ENCODE results near the gene ANO10. TPM values are rescaled to one million over a fixed set of nuclear protein-coding genes. Genes with fewer than 3 reads are reported as not detected.
"Not testable (repeated sequence)": the region's sequence is repeated elsewhere in the genome, so short reads cannot be mapped to it uniquely, and the experiment has no call there.

ANO10 gene
- total RNA-seq, 2 donors from 2014 or later = 83.8 to 112 TPM

DNA sequence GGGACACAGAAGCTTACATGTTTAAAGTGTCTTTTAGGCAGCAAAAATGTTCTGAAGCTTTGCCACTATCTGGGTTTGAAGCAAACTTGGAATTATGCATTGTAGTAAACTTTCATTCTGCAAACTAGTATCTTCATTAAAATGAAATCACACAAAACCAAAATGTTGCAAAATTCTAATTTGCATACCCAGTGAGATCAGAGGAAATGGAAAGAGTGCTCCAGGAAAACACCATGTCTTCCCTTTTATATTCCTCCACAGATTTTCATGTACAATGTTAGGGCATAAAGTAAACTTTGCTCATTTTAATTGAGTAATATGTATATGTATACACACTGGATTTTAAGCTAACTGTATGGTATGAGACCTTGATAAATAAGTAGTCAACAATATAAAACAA is 23.9 kb downstream of the ANO10 start:
- DNase-seq = no peak
- Mint-ChIP-seq H3K9me3 (peaks cover 45% of the 10 kb centered on the region), H3K36me3 (ENCODE audit: low read depth) (peaks cover 68% of the 10 kb centered on the region), H3K4me1 (no peaks in the 10 kb centered on the region), H3K27ac (no peak overlapping the region), H3K27me3 (ENCODE audit: insufficient read depth) (no peaks in the 10 kb centered on the region), H3K4me3 (no peak overlapping the region)
- Histone ChIP-seq H3K4me1 (ENCODE audit: control insufficient read depth, insufficient read depth, low read length) (no peaks in the 10 kb centered on the region), H3K36me3 (ENCODE audit: control insufficient read depth, insufficient read depth, low read length) (peaks cover 28% of the 10 kb centered on the region), H3K27ac (ENCODE audit: low read depth, low read length) (no peak overlapping the region), H3K4me3 (ENCODE audit: low read length) (no peak overlapping the region), H3K9ac (ENCODE audit: extremely low read depth, low read length, poor library complexity, severe bottlenecking) (no peak overlapping the region), H3K9me3 (ENCODE audit: control insufficient read depth, low read length) (peaks cover 7% of the 10 kb centered on the region), H3K27me3 (ENCODE audit: control insufficient read depth, insufficient read depth, low read length, poor library complexity, severe bottlenecking) (no peaks in the 10 kb centered on the region)
- TF ChIP-seq, protein P1, sequence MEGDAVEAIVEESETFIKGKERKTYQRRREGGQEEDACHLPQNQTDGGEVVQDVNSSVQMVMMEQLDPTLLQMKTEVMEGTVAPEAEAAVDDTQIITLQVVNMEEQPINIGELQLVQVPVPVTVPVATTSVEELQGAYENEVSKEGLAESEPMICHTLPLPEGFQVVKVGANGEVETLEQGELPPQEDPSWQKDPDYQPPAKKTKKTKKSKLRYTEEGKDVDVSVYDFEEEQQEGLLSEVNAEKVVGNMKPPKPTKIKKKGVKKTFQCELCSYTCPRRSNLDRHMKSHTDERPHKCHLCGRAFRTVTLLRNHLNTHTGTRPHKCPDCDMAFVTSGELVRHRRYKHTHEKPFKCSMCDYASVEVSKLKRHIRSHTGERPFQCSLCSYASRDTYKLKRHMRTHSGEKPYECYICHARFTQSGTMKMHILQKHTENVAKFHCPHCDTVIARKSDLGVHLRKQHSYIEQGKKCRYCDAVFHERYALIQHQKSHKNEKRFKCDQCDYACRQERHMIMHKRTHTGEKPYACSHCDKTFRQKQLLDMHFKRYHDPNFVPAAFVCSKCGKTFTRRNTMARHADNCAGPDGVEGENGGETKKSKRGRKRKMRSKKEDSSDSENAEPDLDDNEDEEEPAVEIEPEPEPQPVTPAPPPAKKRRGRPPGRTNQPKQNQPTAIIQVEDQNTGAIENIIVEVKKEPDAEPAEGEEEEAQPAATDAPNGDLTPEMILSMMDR (conservative IDR thresholded peaks at IDR 0.05) = no peak

DNA sequence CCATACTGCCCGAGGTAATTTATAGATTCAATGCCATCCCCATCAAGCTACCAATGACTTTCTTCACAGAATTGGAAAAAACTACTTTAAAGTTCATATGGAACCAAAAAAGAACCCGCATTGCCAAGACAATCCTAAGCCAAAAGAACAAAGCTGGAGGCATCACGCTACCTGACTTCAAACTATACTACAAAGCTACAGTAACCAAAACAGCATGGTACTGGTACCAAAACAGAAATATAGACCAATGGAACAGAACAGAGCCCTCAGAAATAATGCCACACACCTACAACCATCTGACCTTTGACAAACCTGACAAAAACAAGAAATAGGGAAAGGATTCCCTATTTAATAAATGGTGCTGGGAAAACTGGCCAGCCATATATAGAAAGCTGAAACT is 25.6 kb downstream of the ANO10 start:
- no CpG with 5 or more reads among the region's 3 CpGs for WGBS, 2 experiments (ENCODE audit: insufficient coverage in 1 of 2, insufficient read length in 1 of 2)
- peaks cover 63% of the 10 kb centered on the region for H3K9me3 Mint-ChIP-seq
- H3K4me3 Mint-ChIP-seq = not testable (repeated sequence)

GRCh38 chr3:43595280-43595679 is 26.5 kb downstream of the ANO10 start:
- not testable (repeated sequence) for H3K4me1 Mint-ChIP-seq; H3K27me3 Mint-ChIP-seq (ENCODE audit: insufficient read depth); H3K27me3 ChIP-seq (ENCODE audit: control insufficient read depth, insufficient read depth, low read length, poor library complexity, severe bottlenecking); H3K9ac ChIP-seq (ENCODE audit: extremely low read depth, low read length, poor library complexity, severe bottlenecking); H3K4me3 ChIP-seq (ENCODE audit: low read length); H3K4me1 ChIP-seq (ENCODE audit: control insufficient read depth, insufficient read depth, low read length); H3K27ac ChIP-seq (ENCODE audit: low read depth, low read length); H3K4me3 Mint-ChIP-seq; DNase-seq; H3K27ac Mint-ChIP-seq
- H3K9me3 Mint-ChIP-seq = peaks cover 72% of the 10 kb centered on the region
- Histone ChIP-seq H3K9me3 (ENCODE audit: control insufficient read depth, low read length) (peaks cover 30% of the 10 kb centered on the region), H3K36me3 (ENCODE audit: control insufficient read depth, insufficient read depth, low read length) (peaks cover 38% of the 10 kb centered on the region)
- WGBS, 2 experiments (ENCODE audit: insufficient coverage in 1 of 2, insufficient read length in 1 of 2) = 100% methylated on average over 1 of the region's 3 CpGs; no CpG with 5 or more reads in 1 of the 2 experiments
- peaks cover 82% of the 10 kb centered on the region for H3K36me3 Mint-ChIP-seq (ENCODE audit: low read depth)

More for the DNA sequence above, 25.6 kb downstream of the ANO10 start:
- DNase-seq; H3K4me1 Mint-ChIP-seq; H3K27me3 Mint-ChIP-seq (ENCODE audit: insufficient read depth); H3K27ac Mint-ChIP-seq; H3K27me3 ChIP-seq (ENCODE audit: control insufficient read depth, insufficient read depth, low read length, poor library complexity, severe bottlenecking); H3K4me1 ChIP-seq (ENCODE audit: control insufficient read depth, insufficient read depth, low read length); H3K27ac ChIP-seq (ENCODE audit: low read depth, low read length); H3K9ac ChIP-seq (ENCODE audit: extremely low read depth, low read length, poor library complexity, severe bottlenecking); H3K4me3 ChIP-seq (ENCODE audit: low read length): not testable (repeated sequence)
- Histone ChIP-seq H3K9me3 (ENCODE audit: control insufficient read depth, low read length) (peaks cover 21% of the 10 kb centered on the region), H3K36me3 (ENCODE audit: control insufficient read depth, insufficient read depth, low read length) (peaks cover 35% of the 10 kb centered on the region)
- H3K36me3 Mint-ChIP-seq (ENCODE audit: low read depth) = peaks cover 76% of the 10 kb centered on the region

GRCh38 chr3:43593588-43593987 is 28.2 kb downstream of the ANO10 start:
- H3K27ac ChIP-seq (ENCODE audit: low read depth, low read length); H3K27ac Mint-ChIP-seq; H3K4me1 Mint-ChIP-seq; DNase-seq; H3K4me3 Mint-ChIP-seq; H3K9ac ChIP-seq (ENCODE audit: extremely low read depth, low read length, poor library complexity, severe bottlenecking); H3K4me1 ChIP-seq (ENCODE audit: control insufficient read depth, insufficient read depth, low read length); H3K27me3 Mint-ChIP-seq (ENCODE audit: insufficient read depth); H3K4me3 ChIP-seq (ENCODE audit: low read length); H3K27me3 ChIP-seq (ENCODE audit: control insufficient read depth, insufficient read depth, low read length, poor library complexity, severe bottlenecking): not testable (repeated sequence)
- Histone ChIP-seq H3K36me3 (ENCODE audit: control insufficient read depth, insufficient read depth, low read length) (peaks cover 44% of the 10 kb centered on the region), H3K9me3 (ENCODE audit: control insufficient read depth, low read length) (peaks cover 40% of the 10 kb centered on the region)
- peaks cover 93% of the 10 kb centered on the region for H3K36me3 Mint-ChIP-seq (ENCODE audit: low read depth)
- WGBS, 2 experiments (ENCODE audit: insufficient coverage in 1 of 2, insufficient read length in 1 of 2) = 87% methylated on average over 2 of the region's 4 CpGs; no CpG with 5 or more reads in 1 of the 2 experiments
- peaks cover 73% of the 10 kb centered on the region for H3K9me3 Mint-ChIP-seq

GRCh38 chr3:43591866-43592265 is 29.9 kb downstream of the ANO10 start:
- Mint-ChIP-seq H3K9me3 (peaks cover 63% of the 10 kb centered on the region), H3K36me3 (ENCODE audit: low read depth) (peaks cover 79% of the 10 kb centered on the region)
- not testable (repeated sequence) for H3K27me3 ChIP-seq (ENCODE audit: control insufficient read depth, insufficient read depth, low read length, poor library complexity, severe bottlenecking); H3K27me3 Mint-ChIP-seq (ENCODE audit: insufficient read depth); H3K4me3 Mint-ChIP-seq; H3K4me1 Mint-ChIP-seq; H3K4me1 ChIP-seq (ENCODE audit: control insufficient read depth, insufficient read depth, low read length); H3K4me3 ChIP-seq (ENCODE audit: low read length); H3K27ac ChIP-seq (ENCODE audit: low read depth, low read length); DNase-seq; H3K9ac ChIP-seq (ENCODE audit: extremely low read depth, low read length, poor library complexity, severe bottlenecking); H3K27ac Mint-ChIP-seq
- WGBS, 2 experiments (ENCODE audit: insufficient coverage in 1 of 2, insufficient read length in 1 of 2) = 93% methylated on average over 10 of the region's 10 CpGs; no CpG with 5 or more reads in 1 of the 2 experiments
- Histone ChIP-seq H3K36me3 (ENCODE audit: control insufficient read depth, insufficient read depth, low read length) (peaks cover 37% of the 10 kb centered on the region), H3K9me3 (ENCODE audit: control insufficient read depth, low read length) (peaks cover 33% of the 10 kb centered on the region)
